Measurements from ENCODE around the gene ERMN.
"Not testable (repeated sequence)": the region's sequence is repeated elsewhere in the genome, so short reads cannot be mapped to it uniquely, and the experiment has no call there.

ERMN gene

GRCh38 chr2:157325786-157326185 is at the start of gene ERMN:
ERMN (minus strand) TSS chr2:157325824; CDS start chr2:157325642, 182 bp downstream.
- intact Hi-C loops (cut with DNase I), result no loop called here

DNA sequence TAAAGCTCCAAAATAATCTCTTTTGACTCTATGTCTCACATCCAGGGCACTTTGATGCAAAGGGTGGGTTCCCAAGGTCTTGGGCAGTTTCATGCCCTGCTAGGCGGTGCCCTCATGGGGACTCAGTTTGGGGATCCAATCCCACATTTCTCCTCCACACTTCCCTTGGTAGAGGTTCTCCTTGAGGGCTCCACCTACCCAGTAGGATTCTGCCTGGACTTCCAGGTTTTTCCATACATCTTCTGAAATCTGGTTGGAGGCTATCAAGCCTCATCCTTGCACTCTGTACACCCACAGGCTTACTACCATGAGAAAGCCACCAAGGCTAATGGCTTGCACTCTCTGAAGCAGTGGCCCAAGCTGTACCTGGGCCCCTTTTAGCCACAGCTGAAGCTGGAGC is 49.8 kb upstream of the ERMN start:
- DNase-seq, result no peak
- intact Hi-C loops (cut with DNase I), result no loop called here

More at GRCh38 chr2:157325786-157326185, at the start of gene ERMN:
- DNase-seq, result peak in 8 of 10 donors; percentile 13 to 89 (median 42)

GRCh38 chr2:157368508-157368907 is 42.9 kb upstream of the ERMN start:
- intact Hi-C loops (cut with DNase I), result not testable (repeated sequence)
- peak in 1 of 10 donors; percentile 52 for DNase-seq

DNA sequence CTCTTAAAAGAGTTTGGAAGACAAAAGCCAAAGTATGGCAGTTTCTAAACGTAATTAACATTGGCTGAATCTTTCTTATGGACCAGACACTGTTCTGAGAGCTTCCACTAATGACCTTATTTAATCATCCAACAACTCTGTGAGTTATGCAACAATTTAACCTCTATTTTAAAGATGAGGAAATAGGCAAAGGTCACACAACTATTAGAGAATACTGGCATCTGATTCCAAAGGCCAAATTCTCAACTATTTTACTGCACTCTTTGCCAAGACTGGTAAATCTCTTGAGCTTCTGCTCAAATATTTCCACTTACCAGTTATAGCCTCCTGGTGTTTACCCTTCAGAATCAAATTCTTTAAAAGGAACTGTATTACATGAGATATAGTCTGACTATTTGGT is 42.1 kb upstream of the ERMN start:
- intact Hi-C loops (cut with DNase I), result no loop called here
- no peak for DNase-seq

GRCh38 chr2:157364257-157364974 is 38.8 kb upstream of the ERMN start:
- no peak for DNase-seq
- intact Hi-C loops (cut with DNase I), result no loop called here

DNA sequence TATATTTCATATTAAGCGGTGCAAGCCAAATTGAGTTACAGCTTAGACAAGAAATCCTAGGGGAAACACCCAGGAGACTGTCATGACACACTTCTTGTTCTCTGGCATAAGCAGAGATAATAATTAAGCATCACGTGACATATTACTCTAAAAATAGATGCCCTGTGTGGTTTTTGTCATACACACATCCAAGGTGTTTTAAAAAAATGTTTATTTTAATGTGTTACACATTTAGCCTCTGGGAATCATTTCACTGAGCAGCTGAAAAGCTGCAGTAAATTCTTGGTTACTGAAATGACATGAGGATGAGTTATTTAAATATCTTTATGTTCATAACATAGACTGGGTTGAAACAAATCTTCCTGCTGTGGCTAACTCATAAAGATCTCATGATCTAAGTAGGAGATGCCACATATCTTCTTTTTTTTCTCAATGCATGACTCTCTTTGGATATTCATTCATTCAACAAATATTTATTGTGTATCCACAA is 38.0 kb upstream of the ERMN start:
- no peak for DNase-seq
- intact Hi-C loops (cut with DNase I), result no loop called here

DNA sequence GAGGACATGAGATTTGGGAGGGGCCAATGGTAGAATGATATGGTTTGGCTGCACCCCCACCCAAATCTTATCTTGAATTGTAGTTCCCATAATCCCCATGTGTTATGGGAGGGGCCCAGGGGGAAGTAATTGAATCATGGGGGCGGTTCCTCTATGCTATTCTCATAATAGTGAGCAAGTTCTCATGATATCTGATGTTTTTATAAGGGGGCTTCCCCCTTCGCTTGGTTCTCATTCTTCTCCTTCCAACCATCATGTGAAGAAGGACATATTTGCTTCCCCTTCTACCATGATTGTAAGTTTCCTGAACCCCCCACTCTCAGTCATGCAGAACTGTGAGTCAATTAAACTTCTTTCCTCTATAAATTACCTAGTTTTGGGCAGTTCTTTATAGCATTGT is 37.0 kb upstream of the ERMN start:
- intact Hi-C loops (cut with DNase I), result no loop called here
- DNase-seq, result no peak

DNA sequence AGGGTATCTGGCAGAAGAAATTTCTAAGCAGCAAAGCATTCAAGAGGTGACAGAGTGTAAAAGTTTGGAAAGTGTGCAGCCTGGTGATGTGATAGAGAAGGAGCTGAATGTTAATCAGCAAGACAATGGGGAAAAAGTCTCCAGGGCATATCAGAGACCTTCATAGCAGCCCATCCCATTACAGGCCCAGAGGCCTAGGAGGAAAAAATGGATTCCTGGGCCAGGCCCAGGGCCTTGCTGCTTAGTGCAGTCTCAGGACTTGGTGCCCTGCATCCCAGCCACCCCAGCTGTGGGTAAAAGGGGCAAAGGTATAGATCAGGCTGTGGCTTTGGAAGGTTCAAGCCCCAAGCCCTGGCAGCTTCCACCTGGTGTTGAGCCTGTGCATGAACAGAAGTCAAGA is 35.9 kb upstream of the ERMN start:
- peak in 1 of 10 donors; percentile 36 for DNase-seq
- intact Hi-C loops (cut with DNase I), result no loop called here

DNA sequence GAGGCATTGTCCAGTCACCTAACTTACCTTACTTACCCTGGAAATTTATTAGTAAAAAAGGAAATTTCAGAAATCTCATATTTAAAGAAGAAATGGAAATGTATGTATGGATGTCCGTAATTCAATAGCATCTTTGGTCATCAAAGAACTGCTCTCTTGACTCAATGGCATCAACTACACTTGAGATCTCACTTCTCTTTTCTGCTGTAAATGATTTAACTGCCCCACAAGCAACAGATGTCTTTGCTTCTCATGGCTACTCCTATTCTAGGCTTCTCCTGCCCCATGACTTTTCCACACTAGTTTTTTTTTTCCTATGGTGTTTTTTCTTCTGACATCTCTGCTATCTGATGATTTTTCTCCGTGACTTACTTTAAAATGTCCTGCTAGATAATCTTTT is 34.0 kb upstream of the ERMN start:
- DNase-seq, result no peak
- intact Hi-C loops (cut with DNase I), result no loop called here

GRCh38 chr2:157355618-157356017 is 30.0 kb upstream of the ERMN start:
- intact Hi-C loops (cut with DNase I), result no loop called here
- DNase-seq, result no peak

DNA sequence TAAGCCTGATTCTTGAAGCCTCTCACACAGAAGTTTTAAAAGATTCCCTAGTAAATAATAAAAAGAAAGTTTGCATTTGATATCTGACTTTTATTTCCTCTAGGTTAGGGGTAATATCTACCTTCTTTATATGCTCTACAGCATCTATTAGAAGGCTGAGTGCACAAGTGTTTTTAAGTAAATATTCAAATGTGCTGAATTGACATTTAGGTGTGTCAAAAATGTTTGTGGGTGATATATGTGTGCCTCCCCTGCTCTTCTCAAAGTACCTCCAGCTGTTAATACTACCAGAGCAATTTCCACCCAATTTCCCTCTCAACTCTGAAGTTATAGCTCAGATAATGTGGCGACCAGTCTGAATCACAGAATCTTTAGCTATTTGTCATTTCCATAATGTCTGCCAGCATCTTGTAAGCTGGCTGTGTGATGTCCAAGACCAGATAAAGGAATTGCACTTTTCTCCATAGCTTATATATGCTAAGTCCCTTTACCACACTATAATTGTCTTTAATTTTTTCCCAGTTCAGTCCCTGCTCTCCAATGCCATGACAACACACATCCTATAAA is 24.4 kb upstream of the ERMN start:
- no peak for DNase-seq
- intact Hi-C loops (cut with DNase I), result no loop called here

DNA sequence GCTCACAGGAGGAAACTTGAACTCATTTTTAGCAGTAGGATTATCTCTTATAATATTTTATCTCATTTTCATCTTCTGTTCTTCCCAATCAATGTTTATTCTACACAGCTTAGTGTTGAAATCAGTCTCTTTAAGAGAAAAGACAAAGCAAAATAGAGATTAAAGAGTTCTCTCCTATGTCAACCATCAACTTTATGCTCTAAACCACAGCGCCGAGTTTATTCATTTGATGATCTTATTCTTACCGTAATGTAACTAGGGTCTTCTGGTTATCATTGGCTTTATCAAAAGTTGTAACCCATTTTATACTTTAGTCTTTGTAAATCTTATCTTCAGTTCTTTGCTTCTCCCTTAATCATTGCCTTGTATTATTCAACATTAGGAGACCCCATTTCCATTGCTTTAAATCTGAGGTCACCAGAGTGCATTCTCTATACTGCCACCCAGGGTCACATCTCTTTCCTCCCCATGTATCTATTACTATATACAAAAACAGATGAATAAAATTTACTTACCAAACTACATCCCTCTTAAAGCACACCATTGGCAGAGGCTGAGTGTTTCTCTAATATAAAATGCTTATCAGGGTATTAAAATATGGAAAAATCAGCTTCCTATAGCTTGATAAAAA is 22.8 kb upstream of the ERMN start:
- DNase-seq, result no peak
- intact Hi-C loops (cut with DNase I), result no loop called here

GRCh38 chr2:157345647-157346389 is 20.2 kb upstream of the ERMN start:
- no peak for DNase-seq
- intact Hi-C loops (cut with DNase I), result no loop called here

- DNase-seq; intact Hi-C loops (cut with DNase I): not testable (repeated sequence)
Observed at GRCh38 chr2:157341381-157341780, 15.8 kb upstream of the ERMN start.

- intact Hi-C loops (cut with DNase I), result loop anchor here (10.0 kb wide), 1 partner anchor 155 kb away; no protein-coding TSS in a partner anchor
- DNase-seq, result no peak
Observed at GRCh38 chr2:157339965-157340655, 14.5 kb upstream of the ERMN start.

DNA sequence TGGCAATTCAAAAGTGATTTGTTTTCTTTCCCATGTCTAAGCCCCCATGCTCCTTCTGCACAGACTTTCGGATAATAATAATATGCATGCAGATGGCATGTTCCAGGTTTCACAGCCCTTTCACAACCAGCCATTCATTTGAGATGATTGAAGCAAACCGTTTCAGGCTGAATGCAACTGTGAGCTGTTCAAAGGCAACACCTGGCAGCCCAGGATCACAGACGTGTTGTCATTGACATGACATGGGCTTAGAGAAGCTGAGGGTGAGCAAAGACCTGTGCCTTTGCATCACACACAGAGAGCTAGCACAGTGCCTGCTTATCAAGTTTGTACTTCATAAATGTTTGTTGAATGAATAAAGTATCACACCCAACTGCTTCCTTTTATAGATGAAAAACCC is 12.4 kb upstream of the ERMN start:
- intact Hi-C loops (cut with DNase I), result loop anchor here (2.0 to 10.0 kb wide), 2 partner anchors 35 to 157 kb away; no protein-coding TSS in a partner anchor
- DNase-seq, result no peak

- intact Hi-C loops (cut with DNase I), result loop anchor here (2.0 to 10.0 kb wide), 2 partner anchors 34 to 158 kb away; no protein-coding TSS in a partner anchor
- DNase-seq, result peak in 1 of 10 donors; percentile 53
Observed at GRCh38 chr2:157336137-157337010, 10.8 kb upstream of the ERMN start.

- intact Hi-C loops (cut with DNase I), result loop anchor here (10.0 kb wide), 1 partner anchor 160 kb away; no protein-coding TSS in a partner anchor
Observed at GRCh38 chr2:157334797-157335196, 9.2 kb upstream of the ERMN start.

GRCh38 chr2:157334335-157334734 is 8.7 kb upstream of the ERMN start:
- DNase-seq, result no peak
- intact Hi-C loops (cut with DNase I), result loop anchor here (10.0 kb wide), 1 partner anchor 160 kb away; no protein-coding TSS in a partner anchor

More at GRCh38 chr2:157334797-157335196, 9.2 kb upstream of the ERMN start:
- DNase-seq, result no peak
